Keratinocyte (primary cell): ENCODE measurements around the gene IRF6. TPM values are rescaled to one million over a fixed set of nuclear protein-coding genes. Genes with fewer than 3 reads are reported as not detected.
"Not testable (repeated sequence)": the region's sequence is repeated elsewhere in the genome, so short reads cannot be mapped to it uniquely, and the experiment has no call there.

Experiments
- DNase-seq: peaks from one replicate; pipeline ENCODE4 v3.0.0-alpha.2; 2011; ENCODE audit warnings: low read depth, missing footprints, low spot score
- FAIRE-seq: peaks from 2 replicates; lab custom pipeline; 2011; peaks lifted over from hg19 to GRCh38; lab: Jason Lieb, UNC
- H2AFZ ChIP-seq: 2 replicates; pipeline ENCODE4 v1.6.0; 2012; ENCODE audit warnings: low read length, control low read depth, inconsistent platforms; ENCODE audit not compliant: control insufficient read depth
- H3K27ac ChIP-seq: 2 replicates; pipeline ENCODE4 v1.5.1; 2011; ENCODE audit warnings: low read length; ENCODE audit not compliant: control insufficient read depth, insufficient read depth
- H3K27me3 ChIP-seq: 3 replicates; pipeline ENCODE4 v1.6.0; 2011; ENCODE audit warnings: low read length; ENCODE audit not compliant: control insufficient read depth, insufficient read depth; ENCODE audit errors: extremely low read depth
- H3K36me3 ChIP-seq, 2 experiments: 2 replicates in 1 of 2; 3 replicates in 1 of 2; pipeline ENCODE4 v1.5.1; 2011; ENCODE audit warnings: low read length in 2 of 2, mild to moderate bottlenecking in 1 of 2; ENCODE audit not compliant: control insufficient read depth in 2 of 2, insufficient read depth in 2 of 2; ENCODE audit errors: extremely low read depth in 1 of 2
- H3K4me1 ChIP-seq: 3 replicates; pipeline ENCODE4 v1.5.1; 2011; ENCODE audit warnings: low read length; ENCODE audit not compliant: control insufficient read depth, insufficient read depth; ENCODE audit errors: extremely low read depth
- H3K4me2 ChIP-seq: 3 replicates; pipeline ENCODE4 v1.6.0; 2011; ENCODE audit warnings: low read depth, low read length; ENCODE audit not compliant: control insufficient read depth, insufficient read depth; ENCODE audit errors: extremely low read depth
- H3K4me3 ChIP-seq, 3 experiments: fragments of 200-600 bp in 1 of 3; sonication (generic) in 1 of 3; 2 replicates in 2 of 3; 3 replicates in 1 of 3; pipeline ENCODE4 v1.5.1; 2011 to 2016; ENCODE audit warnings: low read length in 3 of 3, mild to moderate bottlenecking in 3 of 3, control low read depth in 2 of 3, inconsistent platforms in 1 of 3, low read depth in 1 of 3, mixed read lengths in 1 of 3, mixed run types in 1 of 3, moderate library complexity in 1 of 3; ENCODE audit not compliant: control insufficient read depth in 2 of 3, insufficient read depth in 2 of 3; ENCODE audit errors: extremely low read depth in 1 of 3
- H3K79me2 ChIP-seq: 2 replicates; pipeline ENCODE4 v1.6.0; 2012; ENCODE audit warnings: low read length; ENCODE audit not compliant: control insufficient read depth, insufficient read depth
- H3K9ac ChIP-seq: 3 replicates; pipeline ENCODE4 v1.6.0; 2011; ENCODE audit warnings: low read length; ENCODE audit not compliant: control insufficient read depth, insufficient read depth; ENCODE audit errors: extremely low read depth
- H3K9me1 ChIP-seq: 3 replicates; pipeline ENCODE4 v1.6.0; 2011; ENCODE audit warnings: low read length; ENCODE audit not compliant: control insufficient read depth, insufficient read depth; ENCODE audit errors: extremely low read depth
- H3K9me3 ChIP-seq: 2 replicates; pipeline ENCODE4 v1.5.1; 2012; ENCODE audit warnings: low read depth, low read length; ENCODE audit not compliant: control insufficient read depth
- H4K20me1 ChIP-seq: 3 replicates; pipeline ENCODE4 v1.6.0; 2011; ENCODE audit warnings: low read length; ENCODE audit not compliant: control insufficient read depth, insufficient read depth; ENCODE audit errors: extremely low read depth
- EZH2 ChIP-seq: IDR thresholded peaks from one replicate; pipeline ENCODE4 v1.6.1; 2012; ENCODE audit warnings: inconsistent platforms, mild to moderate bottlenecking, low read length, moderate library complexity
- dilution Hi-C: fragments of 300-500 bp; cut with MboI; formaldehyde crosslinking; loops from one replicate; pipeline ENCODE4 v1.7.0; 2020; ENCODE audit warnings: low sequenced_read_pairs; ENCODE audit not compliant: extremely low pct_ligation_motif_present
- polyA plus RNA-seq, 5 experiments: library from polyadenylated mRNA; depleted of rRNA in 3 of 5; stranded (reverse) in 3 of 5; stranded (forward) in 1 of 5; unstranded in 1 of 5; fragments of >200 nt; gene quantifications; 1 replicate in 1 of 5; 2 replicates in 3 of 5; 3 replicates in 1 of 5; pipeline versions ENCODE4 v1.2.1 to v1.2.3, GENCODE V29; 2011 to 2012; ENCODE audit warnings: missing spikeins in 2 of 5, low read depth in 1 of 5, low replicate concordance in 1 of 5
- TF ChIP-seq, protein P1 (sequence below), 3 experiments: IDR thresholded peaks in 1 of 3; conservative IDR thresholded peaks in 1 of 3; optimal IDR thresholded peaks in 1 of 3; 2 replicates in 2 of 3; 3 replicates in 1 of 3; pipeline versions ENCODE3 to v1.5.1; 2011; ENCODE audit warnings: low read length in 3 of 3, mild to moderate bottlenecking in 3 of 3, moderate library complexity in 2 of 3, control low read depth in 1 of 3, inconsistent platforms in 1 of 3; ENCODE audit not compliant: insufficient read depth in 2 of 3; ENCODE audit errors: extremely low read depth in 1 of 3

The IRF6 gene
- polyA plus RNA-seq, 1 donor (not counting 4 experiments of a cell fraction or from before 2014, with no cell fraction given): 476 TPM

GRCh38 chr1:209800984-209801834 lies 4.7 kb downstream of the IRF6 start:
- Histone ChIP-seq H3K4me2 (peak overlapping the region; percentile 67), H3K9me1 (peaks cover 2% of the 10 kb centered on the region), H3K27ac (peak overlapping the region; percentile 99), H3K4me1 (peaks cover 52% of the 10 kb centered on the region), H3K27me3 (no peaks in the 10 kb centered on the region), H3K79me2 (peaks cover 96% of the 10 kb centered on the region), H2AFZ (no peak overlapping the region), H4K20me1 (peaks cover 67% of the 10 kb centered on the region), H3K9me3 (no peaks in the 10 kb centered on the region), H3K9ac (peak overlapping the region; percentile 100), H3K36me3 (peaks cover 41 to 65% of the 10 kb centered on the region in 2 experiments), H3K4me3 (peak overlapping the region; percentile 26 to 90 (median 81))
- dilution Hi-C loops: no loop called here
- no peak for TF ChIP-seq EZH2
- no peak for DNase-seq
- no peak for FAIRE-seq

DNA sequence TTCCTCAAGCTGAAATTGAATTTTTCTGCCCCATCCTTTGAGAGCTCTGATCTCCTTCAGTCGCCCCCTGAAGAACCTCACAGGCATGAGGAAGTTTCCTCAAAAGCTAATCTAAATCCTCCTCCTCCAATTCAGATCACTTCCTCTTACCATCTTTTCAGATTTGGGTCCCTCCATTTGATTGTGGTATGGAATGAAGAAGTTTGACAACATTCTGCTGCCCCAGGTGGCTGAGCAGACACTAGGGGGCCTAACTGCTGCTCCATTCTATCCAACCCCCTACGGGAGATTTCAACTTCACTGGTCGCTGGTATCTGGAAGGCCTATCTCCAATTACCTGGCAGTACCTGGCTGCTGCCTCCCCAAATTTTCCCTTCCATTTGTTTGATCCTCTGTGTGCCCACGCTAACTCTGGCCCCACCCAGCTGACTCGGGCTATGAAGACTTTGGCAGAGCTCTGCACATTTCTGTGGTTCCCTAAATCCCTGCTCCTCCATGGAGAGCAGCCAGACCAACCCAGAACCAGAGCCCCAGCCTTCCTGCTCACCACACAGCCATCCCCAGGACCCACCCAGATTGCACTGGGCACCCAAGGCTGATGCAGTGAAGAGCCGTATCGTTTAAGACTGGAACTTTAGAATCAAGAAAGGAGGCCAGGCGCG lies 7.8 kb downstream of the IRF6 start:
- DNase-seq (no peak), FAIRE-seq (peak; percentile 84)
- H3K27ac ChIP-seq: peak overlapping the region; percentile 36
- no peak for TF ChIP-seq EZH2
- TF ChIP-seq, protein P1, sequence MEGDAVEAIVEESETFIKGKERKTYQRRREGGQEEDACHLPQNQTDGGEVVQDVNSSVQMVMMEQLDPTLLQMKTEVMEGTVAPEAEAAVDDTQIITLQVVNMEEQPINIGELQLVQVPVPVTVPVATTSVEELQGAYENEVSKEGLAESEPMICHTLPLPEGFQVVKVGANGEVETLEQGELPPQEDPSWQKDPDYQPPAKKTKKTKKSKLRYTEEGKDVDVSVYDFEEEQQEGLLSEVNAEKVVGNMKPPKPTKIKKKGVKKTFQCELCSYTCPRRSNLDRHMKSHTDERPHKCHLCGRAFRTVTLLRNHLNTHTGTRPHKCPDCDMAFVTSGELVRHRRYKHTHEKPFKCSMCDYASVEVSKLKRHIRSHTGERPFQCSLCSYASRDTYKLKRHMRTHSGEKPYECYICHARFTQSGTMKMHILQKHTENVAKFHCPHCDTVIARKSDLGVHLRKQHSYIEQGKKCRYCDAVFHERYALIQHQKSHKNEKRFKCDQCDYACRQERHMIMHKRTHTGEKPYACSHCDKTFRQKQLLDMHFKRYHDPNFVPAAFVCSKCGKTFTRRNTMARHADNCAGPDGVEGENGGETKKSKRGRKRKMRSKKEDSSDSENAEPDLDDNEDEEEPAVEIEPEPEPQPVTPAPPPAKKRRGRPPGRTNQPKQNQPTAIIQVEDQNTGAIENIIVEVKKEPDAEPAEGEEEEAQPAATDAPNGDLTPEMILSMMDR (optimal IDR thresholded peaks at IDR 0.05 in 1 of 3, IDR thresholded peaks at IDR 0.05 in 1 of 3, conservative IDR thresholded peaks at IDR 0.05 in 1 of 3; ENCODE audit: extremely low read depth in 1 of 3, insufficient read depth in 2 of 3, low read length in 3 of 3): peak; percentile 47 to 64 (median 49)
- H3K27me3 ChIP-seq: no peaks in the 10 kb centered on the region
- peaks cover 57% of the 10 kb centered on the region for H4K20me1 ChIP-seq
- dilution Hi-C loops: no loop called here
- peaks cover 49% of the 10 kb centered on the region for H3K4me1 ChIP-seq
- peaks cover 2% of the 10 kb centered on the region for H3K9me1 ChIP-seq
- no peaks in the 10 kb centered on the region for H3K9me3 ChIP-seq
- H3K9ac ChIP-seq: peak overlapping the region; percentile 30
- no peak overlapping the region for H3K4me3 ChIP-seq
- H2AFZ ChIP-seq: no peak overlapping the region
- peak overlapping the region; percentile 7 for H3K4me2 ChIP-seq
- H3K79me2 ChIP-seq: peaks cover 95% of the 10 kb centered on the region
- peaks cover 41 to 75% of the 10 kb centered on the region in 2 experiments for H3K36me3 ChIP-seq

DNA sequence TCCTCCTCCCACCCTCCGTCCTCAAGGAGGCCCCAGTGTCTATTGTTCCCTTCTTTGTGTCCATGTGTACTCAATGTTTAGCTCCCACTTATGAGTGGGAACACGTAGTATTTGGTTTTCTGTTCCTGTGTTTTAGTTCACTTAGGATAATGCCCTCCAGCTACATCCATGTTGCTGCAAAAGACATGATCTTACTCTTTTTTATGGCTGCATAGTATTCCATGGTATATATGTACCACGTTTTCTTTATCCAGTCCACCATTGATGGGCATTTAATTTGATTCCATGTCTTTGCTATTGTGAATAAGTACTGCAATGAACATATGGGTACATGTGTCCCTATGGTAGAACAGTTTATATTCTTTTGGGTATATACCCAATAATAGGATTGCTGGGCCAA lies 12.2 kb downstream of the IRF6 start:
- H3K4me3 ChIP-seq, H3K27me3 ChIP-seq, H3K4me2 ChIP-seq, H3K9me3 ChIP-seq, H2AFZ ChIP-seq, FAIRE-seq, dilution Hi-C loops, H3K9me1 ChIP-seq, H3K27ac ChIP-seq, DNase-seq, H3K9ac ChIP-seq: not testable (repeated sequence)
- Histone ChIP-seq H3K36me3 (peaks cover 39 to 76% of the 10 kb centered on the region in 2 experiments), H3K79me2 (peaks cover 90% of the 10 kb centered on the region), H4K20me1 (peaks cover 48% of the 10 kb centered on the region), H3K4me1 (peaks cover 31% of the 10 kb centered on the region)
